HCEC 1CT (cell line): ENCODE data around the gene PPL.
"Not testable (repeated sequence)": the region's sequence is repeated elsewhere in the genome, so short reads cannot be mapped to it uniquely, and the experiment has no call there.

ENCODE experiments used
- DNase-seq: peaks from one replicate; pipeline ENCODE4 v3.0.0-alpha.2; 2017

PPL gene

DNA sequence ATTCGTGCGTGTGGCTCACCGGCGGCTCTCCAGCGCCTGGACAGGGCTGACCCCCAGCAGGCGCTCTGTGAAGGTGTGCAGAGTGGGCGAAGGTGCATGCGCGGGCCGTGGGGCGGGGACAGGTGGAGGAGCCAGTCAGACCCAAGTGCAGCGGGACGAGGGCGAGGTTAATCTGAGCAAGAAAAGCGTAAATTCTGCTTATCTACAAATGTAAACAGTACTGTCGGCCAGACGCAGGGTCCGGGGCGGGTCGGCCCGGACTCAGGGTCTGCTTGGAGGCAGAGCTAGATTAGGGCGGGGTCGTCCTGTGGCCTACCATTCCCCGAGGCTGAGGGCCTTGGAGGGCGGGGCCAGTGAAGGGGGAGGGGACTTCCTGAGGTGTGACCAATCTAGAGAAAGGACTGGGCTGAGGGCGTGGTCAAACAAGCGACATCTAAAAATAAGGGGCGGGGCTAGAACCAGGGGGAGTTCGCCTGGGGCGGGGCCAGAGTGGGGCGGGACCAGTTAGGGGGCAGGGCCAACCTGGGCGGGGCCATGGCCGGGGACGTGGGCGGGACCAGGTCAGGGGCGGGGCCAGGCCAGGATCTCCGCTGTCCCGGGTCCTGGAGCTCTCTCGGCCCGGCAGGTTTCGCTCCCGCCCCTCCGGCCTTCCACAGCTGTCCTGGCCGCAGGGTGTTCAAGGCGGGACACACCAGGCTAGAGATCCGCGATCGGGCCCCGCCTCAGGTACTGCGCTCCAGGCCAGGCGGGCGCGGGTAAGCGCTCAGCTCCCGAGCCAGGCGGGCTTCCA, 21.0 kb upstream of the PPL start, which contains the start of gene SEC14L5:
Gene SEC14L5, plus strand, starts transcription at position 611 of the 790 bp plus-strand sequence. CDS start 994 bp downstream, outside the sequence.
- peak; percentile 94 for DNase-seq

DNA sequence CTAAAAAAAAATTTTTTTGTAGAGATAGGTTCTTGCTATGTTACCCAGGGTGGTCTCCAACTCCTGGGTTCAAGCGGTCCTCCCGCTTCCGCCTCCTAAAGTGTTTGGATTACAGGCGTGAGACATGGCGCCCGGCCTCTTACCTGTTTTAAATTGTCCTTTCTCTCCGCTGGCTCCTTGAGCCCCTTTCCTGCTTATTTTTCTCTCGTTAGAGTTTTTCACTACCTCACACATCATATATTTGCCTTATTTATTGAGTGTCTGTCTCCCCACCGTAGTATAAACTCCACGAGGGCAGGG, 20.4 kb upstream of the PPL start:
- DNase-seq: no peak

DNA sequence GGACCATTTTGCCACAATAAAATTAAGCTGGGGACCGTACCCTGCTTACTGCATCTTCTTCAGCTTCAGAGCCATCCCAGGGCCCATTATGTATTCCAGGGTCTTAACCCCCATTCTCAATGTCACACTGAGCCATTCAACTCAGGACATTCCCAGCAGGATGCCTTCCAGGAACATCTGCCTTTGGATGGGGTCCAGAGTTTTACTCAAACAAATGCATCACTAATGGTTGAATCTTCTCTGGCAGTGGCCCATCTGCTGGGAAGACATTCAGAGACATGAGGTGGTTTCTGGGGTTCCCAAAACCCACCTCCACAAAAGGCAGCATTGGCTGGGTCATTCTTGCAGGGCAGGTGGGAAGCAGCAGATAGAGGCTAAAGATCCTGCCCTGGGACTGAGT, 17.8 kb upstream of the PPL start:
- DNase-seq: peak; percentile 14

DNA sequence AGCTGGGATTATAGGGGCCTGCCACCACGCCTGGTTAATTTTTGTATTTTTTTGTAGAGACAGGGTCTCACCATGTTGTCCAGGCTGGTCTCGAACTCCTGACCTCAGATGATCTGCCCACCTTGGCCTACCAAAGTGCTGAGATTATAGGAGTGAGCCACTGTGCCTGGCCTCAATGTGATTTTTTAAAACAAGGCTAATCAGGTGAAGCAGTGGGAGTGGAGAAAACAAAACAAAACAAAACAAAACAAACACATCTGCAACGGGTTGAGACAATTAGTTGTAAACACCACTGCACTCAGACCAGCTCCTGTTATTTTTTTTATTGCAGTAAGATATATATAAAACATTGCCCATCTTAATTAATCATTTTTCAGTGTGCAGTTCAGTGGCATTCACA, 14.6 kb upstream of the PPL start:
- DNase-seq: not testable (repeated sequence)

DNA sequence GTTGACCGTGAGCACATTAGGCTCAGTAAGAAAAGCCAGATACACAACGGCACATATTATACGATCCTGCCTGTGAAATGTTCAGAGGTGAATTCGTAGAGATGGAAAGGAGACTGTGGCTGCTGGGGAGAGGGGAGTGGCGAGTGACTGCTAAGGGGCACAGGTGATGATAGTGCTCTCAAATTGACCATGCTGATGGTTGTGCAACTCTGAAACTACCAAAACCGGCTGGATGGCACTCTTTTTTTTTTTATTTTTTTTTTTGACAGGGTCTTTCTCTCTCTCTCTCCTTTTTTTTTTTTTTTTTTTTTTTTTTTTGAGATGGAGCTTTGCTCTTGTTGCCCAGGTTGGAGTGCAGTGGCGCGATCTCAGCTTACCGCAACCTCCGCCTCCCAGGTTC, 13.0 kb upstream of the PPL start:
- no peak for DNase-seq

DNA sequence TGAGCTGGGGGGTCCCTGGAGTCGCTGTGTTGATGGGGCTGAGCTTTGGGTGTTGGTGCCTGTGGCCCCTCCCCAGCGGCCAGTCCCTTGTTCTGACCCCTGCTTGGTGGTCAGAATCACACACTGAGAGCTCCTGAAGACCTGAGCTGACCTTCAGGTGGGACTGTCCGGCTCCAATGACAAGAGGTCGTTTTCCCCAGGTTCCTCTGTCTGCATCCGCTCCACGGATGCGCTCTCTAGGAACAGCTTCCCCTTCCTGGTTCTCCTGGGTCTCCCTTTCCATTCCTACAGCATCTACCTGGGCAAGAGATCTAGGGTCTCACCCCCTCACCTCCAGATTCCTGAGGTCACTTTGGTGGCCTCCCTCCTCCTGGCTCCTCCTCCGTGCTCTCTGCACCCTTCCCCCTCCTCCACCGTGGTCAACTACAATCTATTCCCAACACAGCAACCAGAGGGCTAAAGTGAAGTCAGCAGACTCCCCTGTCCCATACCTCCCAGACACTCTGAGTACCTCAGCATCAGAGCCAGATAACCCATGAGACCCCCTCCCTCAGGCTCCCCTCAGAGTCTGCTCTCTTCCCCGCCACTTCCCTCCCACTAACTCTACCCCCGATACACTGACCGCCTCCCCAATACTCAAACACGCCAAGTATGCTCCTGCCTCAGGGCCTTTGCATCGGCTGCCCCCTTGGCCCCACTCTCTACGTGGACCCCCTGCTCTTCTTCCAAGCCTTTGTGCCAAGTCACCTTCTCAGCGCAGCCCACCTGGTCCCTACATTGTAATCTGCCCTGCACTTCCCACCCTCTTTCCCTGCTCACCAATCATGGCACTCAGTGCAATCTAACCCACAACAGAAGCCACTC, 12.2 kb upstream of the PPL start:
- DNase-seq: no peak

DNA sequence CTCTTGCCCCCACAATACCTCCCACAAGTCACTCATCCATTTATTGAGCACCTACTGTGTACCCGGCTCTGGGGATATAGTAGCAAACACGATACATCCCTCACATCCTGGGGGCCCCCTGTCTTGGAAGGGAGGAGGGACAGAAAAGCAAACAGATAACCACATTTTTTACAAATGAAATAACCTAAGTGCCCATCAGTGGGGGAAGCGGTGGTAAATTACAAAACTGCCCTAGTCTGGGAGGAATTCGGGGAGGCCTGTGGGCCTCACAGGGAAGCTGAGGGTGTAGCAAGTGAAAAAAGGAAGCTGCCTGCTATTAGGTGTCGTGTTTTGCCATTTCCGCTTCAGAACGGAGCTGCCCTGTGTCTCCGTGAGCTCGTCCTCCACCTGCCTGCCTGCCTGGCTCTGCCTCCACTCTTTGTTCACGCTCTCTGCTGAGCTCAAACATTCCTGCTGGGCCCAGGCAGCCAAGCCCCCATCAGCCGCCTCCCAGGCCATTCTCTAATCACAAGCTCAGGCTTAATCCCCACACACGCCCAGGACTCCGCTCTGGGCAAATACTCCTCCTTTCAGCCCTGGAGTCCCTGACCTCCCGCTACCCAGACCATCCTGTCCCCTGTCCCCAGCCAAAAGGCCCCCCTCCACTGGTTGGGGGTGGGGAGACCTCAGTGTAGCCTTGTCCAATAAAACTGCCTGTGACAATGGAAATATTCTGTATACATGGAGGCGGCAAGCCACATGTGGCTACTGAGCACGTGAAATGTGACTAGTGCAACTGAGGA, 11.0 kb upstream of the PPL start:
- DNase-seq: no peak

DNA sequence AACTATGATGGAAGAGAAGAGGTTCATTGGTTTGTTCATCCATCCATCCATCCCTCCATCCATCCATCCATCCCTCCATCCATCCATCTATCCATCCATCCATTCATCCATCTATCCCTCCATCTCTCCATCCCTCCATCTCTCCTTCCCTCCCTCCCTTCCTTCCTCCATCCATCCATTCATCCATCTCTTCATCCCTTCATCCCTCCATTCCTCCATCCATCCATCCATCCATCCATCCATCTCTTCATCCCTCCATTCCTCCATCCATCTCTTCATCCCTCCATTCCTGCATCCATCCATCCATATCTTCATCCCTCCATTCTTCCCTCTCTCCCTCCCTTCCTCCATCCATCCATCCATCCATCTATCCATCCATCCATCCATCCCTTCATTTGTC, 10.0 kb upstream of the PPL start:
- DNase-seq: no peak

DNA sequence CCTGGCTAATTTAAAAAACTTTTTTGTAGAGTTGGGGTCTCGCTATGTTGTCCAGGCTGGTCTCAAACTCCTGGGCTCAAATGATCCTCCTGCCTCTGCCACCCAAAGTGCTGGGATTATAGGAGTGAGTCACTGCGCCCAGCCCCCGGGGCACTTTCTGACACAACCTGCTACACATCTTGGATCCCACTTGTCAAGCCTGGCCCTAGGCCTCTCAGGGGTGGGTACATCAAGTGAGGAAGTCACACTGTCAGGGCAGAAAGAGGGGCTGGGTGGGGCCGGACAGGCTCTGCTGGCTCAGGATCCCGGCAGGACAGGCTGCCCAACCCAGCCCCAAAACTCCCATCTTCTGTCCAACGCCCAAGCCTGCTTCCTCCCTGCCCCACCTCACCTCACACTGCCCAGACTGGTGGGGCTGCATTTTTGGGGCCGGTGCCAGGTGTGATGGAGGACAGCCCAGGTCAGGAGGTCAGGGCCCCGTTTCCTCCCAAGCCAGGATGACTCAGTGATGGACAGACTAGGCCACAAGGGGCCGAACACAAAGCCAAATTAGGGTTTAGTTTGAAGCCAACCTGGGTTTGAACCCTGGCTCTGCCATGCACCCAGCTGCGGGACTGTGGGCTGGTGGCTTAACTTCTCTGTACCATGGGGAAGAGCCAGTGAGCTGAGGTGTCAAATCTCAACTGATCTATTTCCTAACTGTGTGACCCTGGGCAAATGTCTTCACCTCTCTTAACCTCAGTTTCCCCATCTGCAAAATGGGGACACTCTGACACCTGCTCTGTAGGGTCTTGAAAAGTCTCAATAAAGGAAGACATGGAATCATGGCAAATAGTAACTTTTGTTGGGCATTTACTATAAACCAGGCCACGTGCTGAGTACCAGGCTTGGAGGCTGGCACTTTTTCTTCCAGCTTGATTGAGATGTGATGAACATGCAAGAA, 8.9 kb upstream of the PPL start:
- DNase-seq: peak; percentile 26

DNA sequence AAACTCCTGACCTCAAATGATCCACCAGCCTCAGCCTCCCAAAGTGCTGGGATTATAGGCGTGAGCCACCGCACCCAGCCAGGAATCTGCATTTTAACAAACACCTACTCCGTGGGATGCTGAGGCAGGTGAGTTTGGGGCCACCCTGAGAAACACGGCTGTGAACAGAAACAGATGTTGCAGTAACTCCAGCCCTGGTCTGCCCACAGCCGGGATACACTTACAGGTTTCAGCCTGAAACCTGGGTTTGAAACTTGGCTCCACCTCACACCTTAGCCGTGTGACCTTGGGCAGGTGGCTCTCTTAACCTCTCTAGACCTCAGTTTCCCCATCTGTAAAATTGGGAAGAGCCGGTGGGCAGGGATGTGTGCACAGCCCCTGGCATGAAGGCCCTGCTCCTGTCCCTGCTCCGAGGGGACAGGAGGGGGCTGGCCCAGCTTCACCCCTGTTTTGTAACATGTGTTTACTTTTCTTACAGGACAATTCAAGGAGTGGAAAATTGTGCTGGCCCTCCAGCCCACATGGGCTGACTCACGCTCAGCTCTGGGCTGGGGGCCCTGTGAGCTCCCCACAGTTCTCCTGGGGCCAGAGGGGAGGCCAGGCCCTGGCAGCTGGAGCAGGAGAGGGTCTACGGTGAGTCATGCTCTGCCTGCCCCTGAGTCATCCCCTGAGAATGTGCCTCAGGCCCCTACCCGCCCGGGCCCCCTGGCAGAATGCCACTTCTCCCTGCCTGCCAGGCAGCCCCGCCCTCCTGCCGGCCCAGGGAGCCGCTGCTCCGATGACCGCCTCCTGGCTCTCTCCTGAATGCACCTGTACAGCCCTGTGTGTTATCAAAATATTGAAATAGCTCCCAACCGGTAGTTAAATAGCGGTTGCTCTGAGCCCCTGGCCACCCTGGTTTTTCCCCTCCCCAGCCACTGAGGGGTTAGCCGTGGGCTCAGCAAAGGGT, 7.7 kb upstream of the PPL start:
- peak; percentile 95 for DNase-seq

DNA sequence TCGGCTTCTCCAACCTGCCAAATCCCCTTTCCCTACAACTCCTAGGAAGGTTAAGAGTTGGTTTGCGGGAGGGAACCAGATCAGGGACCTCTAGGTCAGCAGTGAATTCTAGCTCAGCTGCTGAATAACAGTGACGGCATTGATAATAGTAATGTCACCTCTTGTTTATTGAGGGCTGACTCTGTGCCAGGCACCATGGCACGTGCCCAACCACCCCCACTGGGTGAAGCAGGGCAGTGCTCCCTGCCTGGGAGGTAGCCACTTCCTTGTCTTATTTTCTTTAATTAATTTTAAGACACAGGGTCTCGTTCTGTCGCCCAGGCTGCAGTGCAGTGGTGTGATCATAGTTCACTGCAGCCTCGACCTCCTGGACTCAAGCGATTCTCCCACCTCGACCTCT, 5.5 kb upstream of the PPL start:
- DNase-seq: no peak

DNA sequence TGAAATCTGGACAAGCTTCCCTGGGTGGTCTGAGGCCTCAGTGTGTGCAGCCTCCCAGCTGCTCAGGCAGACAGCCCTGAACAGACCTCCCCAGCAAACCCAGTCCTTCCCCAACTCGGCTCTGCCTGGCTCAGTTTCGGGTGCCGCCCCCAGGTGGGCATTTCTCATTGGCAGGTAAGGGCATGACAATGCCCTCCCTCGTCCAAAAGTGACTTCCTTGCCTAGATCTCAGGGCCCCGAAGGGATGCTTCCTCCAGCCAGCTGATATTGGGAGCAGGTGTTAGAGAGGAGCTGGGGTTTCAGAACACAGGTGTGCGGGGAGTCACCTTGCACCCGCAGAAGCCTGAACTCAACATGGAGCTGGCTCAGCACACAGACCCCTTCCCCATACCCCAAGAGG, 3.8 kb upstream of the PPL start:
- DNase-seq: no peak

DNA sequence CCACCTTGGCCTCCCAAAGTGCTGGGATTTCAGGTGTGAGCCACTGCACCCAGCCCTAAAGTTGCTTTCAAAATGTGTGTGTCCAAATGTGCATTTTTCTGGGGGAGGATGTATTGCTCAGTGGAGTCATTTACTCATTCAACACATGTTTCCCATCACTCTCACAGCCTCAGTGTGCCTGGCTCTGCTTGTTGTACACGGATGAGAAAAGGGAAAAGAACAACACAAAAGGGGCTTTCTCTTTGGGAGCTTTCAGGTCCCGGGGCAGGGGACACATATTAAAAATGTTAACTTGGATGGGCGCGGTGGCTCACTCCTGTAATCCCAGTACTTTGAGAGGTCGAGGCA, 1.7 kb upstream of the PPL start:
- no peak for DNase-seq

DNA sequence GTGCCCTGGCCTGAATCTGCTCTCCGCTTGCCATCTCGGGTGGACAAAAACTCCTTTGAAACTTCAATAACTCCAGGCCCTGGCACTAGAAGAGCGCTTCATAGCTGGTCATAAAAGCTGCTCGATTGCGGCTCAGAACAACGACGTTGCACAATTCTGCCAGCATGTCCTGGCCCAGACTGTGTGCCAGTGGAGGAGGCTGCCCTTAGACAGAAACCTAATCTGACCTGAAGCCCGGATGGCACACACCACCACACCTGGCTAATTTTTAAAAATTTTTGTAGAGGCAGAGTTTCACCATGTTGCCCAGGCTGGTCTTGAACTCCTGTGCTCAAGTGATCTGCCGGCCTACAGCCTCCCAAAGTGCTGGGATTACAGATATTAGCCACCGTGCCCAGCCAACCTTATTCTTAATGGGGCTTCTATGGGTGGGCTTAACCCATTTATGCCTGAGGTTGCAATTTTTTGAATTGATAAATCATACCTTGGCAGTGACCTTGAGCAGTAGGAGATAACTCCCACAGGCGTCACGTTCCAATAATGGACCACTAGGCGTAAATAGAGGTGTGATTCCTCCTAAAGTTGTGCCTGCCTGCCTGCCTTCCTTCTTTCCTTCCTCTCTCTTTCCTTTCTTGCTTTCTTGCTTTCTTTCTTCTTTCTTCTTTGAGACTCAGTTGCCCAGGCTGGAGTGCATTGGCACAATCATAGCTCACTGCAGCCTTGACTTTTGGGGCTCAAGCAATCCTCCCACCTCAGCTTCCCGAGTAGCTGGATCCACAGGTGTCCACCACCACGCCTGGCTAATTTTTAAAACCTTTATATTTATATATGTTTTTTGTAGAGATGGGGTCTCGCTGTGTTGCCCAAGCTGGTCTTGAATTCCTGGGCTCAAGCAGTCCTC, 1.1 kb upstream of the PPL start:
- no peak for DNase-seq

DNA sequence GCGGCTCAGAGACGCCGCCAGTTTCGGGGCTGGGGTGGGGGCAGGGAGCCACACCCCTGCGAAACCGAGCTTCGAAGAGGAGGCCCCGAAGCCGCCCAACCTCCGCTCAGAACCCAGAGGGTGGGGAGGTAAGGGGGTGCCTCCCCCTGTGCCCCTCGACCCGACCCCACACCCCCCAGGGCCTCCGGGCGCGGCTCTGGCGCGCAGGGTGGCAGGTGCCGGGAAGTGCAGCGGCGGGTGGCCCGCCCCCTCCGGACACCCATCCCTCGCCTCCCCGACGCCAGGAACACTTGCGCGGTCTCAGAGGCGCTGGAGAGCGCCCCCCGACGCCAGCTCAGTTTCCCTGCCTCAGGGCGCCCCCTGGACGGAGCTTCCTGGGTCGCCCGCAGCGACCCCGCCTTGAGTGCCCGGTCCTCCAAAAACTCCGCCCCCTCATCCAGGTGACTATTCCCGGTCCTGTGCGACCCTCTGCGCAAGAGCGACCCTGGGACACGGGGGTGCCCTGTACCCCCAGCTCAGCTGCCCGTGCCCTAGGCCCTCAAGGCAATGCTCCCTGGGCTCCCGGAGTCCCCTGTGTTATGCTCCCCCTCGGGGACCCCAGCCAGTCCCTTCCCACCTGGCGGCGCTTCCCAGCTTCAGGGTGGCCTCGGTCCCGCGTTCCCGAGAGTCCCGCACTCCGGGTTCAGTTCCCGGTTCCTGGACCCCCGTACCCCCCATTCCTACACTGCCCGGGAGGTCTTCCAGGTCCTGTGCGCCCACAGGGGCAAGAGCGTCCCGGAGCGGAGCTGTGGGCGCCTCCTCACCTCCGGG, 562 bp downstream of the PPL start:
- DNase-seq: no peak

DNA sequence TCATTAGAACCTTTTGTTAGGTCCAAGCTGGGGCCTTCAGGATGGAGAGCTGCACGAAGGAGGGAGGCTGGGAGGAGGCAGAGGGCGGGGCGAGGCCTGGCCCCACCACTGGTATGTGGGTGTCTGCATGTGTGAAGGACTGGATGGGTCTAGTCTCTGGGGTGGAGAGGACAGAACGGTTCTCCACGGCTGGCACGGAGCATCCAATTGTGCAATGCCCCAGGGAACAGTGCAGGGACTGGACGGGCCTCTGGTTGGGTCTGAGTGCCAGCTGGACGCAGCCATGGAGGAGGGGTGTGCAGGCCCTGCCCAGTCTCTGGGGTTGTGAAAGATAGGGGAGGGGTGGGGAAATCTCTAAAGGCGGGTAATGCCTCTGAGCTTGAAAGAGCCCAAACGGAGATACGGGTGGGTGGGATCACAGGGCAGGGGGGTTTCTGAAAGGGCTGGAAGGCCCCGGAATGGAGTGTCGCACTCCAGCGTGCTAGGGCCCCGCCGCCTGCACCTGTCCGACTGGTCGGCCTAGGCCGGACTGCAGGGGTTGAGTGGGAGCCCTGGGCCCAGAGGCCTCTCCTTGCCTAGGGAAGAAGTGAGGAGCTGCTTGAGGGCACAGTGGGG, 1.6 kb downstream of the PPL start:
- DNase-seq: peak; percentile 40

DNA sequence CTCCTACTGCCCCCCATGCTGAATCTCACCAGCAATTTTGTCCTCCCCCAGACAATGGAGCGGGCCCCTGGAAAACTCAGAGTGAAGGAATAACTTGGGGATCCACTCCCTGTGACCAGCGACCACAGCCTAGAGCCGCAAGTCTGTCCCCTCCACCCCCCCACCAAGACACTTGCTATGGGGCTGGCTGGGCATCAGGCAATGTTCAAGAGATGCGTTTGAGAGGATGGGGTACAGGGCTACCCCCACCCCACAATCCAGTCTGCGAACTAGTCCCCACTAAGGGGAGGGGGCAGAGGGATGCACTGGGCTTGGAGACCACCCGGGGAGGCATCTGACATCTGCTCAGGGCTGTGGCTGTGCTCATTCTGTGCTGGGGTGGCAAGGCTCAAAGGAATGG, 2.4 kb downstream of the PPL start:
- no peak for DNase-seq

DNA sequence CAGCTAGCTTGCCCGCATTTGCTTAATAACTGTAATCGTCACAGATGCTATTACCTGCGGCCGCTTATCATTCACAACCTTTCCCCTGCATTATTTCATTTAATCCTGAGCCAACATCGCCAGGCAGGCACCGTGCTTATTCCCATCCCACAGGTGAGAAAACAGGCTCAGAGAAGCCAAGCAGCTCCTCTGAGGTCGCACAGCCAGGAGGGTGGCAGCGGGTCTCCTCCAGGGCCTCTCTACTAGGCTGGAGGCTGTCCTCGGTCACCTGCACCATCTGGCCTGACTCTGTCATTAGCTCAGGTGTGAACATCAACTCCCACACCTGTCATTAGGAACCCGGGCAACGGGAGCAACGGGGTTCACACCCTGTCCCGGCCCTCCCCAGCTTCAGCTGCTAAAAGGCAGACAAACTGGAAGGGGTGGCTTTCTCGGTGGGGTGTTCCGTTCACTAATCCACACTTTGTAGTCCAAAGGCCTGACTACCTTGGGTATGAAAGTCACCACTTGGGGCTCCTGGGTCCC, 3.0 kb downstream of the PPL start:
- DNase-seq: no peak

DNA sequence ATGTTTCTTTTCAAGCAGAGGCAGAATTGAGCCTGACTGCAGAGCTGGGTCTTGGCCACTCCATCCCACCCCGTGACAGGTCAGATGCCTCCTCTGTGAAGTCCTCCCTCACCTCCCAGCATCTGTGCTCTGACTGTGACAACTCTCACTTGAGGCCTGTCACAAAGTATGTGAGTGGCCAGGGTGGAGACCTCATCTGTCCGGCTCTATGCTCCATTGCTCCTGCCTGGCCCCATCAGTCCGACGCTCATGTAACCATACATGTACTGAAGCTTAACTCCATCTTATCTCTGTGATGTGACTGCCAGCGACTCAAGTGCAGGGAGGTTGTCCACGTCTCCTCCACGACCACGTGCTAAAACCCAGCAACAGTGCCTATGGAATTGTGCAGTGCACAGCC, 3.5 kb downstream of the PPL start:
- DNase-seq: no peak
